HAP-1 (cell line): Measurements from ENCODE around the gene ASTN2.
A peak's percentile ranks its signal among the peaks of the same experiment; 100 is the strongest.

Experiments
- DNase-seq, 2 experiments: peaks; one replicate each; pipeline ENCODE4 v3.0.0-alpha.2; 2016 to 2020; ENCODE audit warnings: low spot score in 2 of 2
- H3K27me3 ChIP-seq: fragments of 250-450 bp; sonication (Bioruptor Pico); 2 replicates; pipeline ENCODE4 v1.5.1; 2020; ENCODE audit warnings: low read depth, mild to moderate bottlenecking, moderate library complexity
- H3K36me3 ChIP-seq: fragments of 250-450 bp; sonication (Bioruptor Pico); replicated peaks from 2 replicates; pipeline ENCODE4 v1.5.1; 2020; ENCODE audit warnings: mild to moderate bottlenecking
- H3K4me1 ChIP-seq: fragments of 250-450 bp; sonication (Bioruptor Pico); 2 replicates; pipeline ENCODE4 v1.5.1; 2020; ENCODE audit warnings: mild to moderate bottlenecking
- H3K4me3 ChIP-seq: fragments of 250-450 bp; sonication (Bioruptor Pico); 2 replicates; pipeline ENCODE4 v1.5.1; 2020; ENCODE audit warnings: mild to moderate bottlenecking, moderate library complexity
- H3K9me3 ChIP-seq: fragments of 250-450 bp; sonication (Bioruptor Pico); 2 replicates; pipeline ENCODE4 v1.5.1; 2020; ENCODE audit warnings: mild to moderate bottlenecking, moderate library complexity
- in situ Hi-C: fragments of 300-500 bp; cut with MboI; formaldehyde crosslinking; loops from 3 replicates; pipeline ENCODE4 v1.14.3; 2020; ENCODE audit warnings: low sequenced_read_pairs, inconsistent platforms, mixed read lengths

The ASTN2 gene

GRCh38 chr9:116888066-116888465 is 526.8 kb downstream of the ASTN2 start:
- no peaks in the 10 kb centered on the region for H3K9me3 ChIP-seq
- no peaks in the 10 kb centered on the region for H3K4me1 ChIP-seq
- no peaks in the 10 kb centered on the region for H3K36me3 ChIP-seq
- no peak overlapping the region for H3K4me3 ChIP-seq
- H3K27me3 ChIP-seq, result peaks cover 3% of the 10 kb centered on the region; the same call in 1 of the 2 replicates
- no peak for DNase-seq
- in situ Hi-C loops, result no loop called here

DNA sequence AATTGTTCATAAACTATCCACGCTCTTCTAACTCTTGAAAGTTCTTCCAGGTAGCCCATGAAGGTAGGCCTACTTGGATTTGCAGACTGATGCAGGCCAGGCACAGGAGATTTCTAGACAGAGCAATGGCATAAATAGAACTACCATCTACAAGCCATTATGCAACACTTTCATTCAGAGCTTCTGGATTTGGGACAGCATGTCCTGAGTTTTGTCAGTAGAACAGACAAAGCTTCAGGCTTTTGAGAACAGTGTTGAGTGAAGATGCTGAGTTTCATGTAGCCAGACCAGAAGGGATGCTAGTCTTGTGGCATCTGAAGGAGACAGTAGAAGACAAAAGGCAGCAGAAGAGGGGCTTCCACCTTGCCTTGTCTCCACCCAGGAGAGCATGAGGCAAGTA is 531.2 kb downstream of the ASTN2 start:
- Histone ChIP-seq H3K4me1 (no peaks in the 10 kb centered on the region), H3K36me3 (no peaks in the 10 kb centered on the region), H3K27me3 (no peaks in the 10 kb centered on the region), H3K9me3 (no peaks in the 10 kb centered on the region), H3K4me3 (no peak overlapping the region)
- DNase-seq, result no peak
- in situ Hi-C loops, result no loop called here

- Histone ChIP-seq H3K4me3 (no peak overlapping the region), H3K9me3 (no peaks in the 10 kb centered on the region), H3K4me1 (no peaks in the 10 kb centered on the region), H3K27me3 (no peaks in the 10 kb centered on the region), H3K36me3 (no peaks in the 10 kb centered on the region)
- DNase-seq, result no peak
- in situ Hi-C loops, result no loop called here
Observed at GRCh38 chr9:116877072-116877471, 537.8 kb downstream of the ASTN2 start.

DNA sequence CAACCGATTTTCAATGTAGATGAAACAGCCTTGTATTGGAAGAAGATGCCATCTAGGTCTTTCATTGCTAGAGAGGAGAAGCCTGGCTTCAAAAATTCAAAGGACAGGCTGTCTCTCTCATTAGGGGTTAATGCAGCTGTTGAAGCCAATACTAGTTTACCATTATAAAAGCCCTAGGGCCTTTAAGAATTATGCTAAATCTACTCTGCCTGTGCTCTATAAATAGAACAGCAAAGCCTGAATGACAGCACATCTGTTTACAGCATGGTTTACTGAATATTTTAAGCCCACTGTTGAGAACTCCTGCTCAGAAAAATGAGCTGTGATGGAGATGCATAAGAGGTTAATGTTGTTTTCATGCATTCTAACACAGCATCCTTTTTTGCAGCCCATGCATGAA is 539.3 kb downstream of the ASTN2 start:
- H3K4me3 ChIP-seq, result no peak overlapping the region
- in situ Hi-C loops, result no loop called here
- DNase-seq, result no peak
- no peaks in the 10 kb centered on the region for H3K27me3 ChIP-seq
- no peaks in the 10 kb centered on the region for H3K36me3 ChIP-seq
- H3K9me3 ChIP-seq, result no peaks in the 10 kb centered on the region
- no peaks in the 10 kb centered on the region for H3K4me1 ChIP-seq

GRCh38 chr9:116873937-116874914 is 540.6 kb downstream of the ASTN2 start:
- in situ Hi-C loops, result no loop called here
- Histone ChIP-seq H3K27me3 (no peaks in the 10 kb centered on the region), H3K9me3 (no peaks in the 10 kb centered on the region), H3K4me1 (no peaks in the 10 kb centered on the region), H3K36me3 (no peaks in the 10 kb centered on the region), H3K4me3 (no peak overlapping the region)
- no peak for DNase-seq

- in situ Hi-C loops, result no loop called here
- Histone ChIP-seq H3K9me3 (no peaks in the 10 kb centered on the region), H3K27me3 (no peaks in the 10 kb centered on the region), H3K4me3 (no peak overlapping the region), H3K36me3 (no peaks in the 10 kb centered on the region), H3K4me1 (no peaks in the 10 kb centered on the region)
- no peak for DNase-seq
Observed at GRCh38 chr9:116873491-116873890, 541.4 kb downstream of the ASTN2 start.

DNA sequence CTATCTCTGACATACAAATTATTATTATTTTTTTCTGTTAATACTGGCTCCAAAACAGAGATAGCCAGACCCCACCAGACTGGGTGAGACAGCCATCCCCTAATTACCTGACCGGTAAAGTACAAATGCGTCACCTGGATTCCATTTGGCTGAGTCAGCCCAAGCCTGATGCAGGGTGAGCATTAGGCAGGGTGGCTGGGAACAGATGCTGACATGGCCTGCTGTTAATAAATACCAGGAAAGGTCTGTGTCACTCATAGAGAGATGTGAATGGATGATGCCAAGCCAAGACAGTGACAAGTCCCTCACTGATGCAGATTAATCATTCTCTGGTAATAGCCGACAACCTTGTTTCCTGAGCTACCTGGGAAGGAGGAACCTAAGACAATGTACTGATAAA is 544.3 kb downstream of the ASTN2 start:
- Histone ChIP-seq H3K4me3 (no peak overlapping the region), H3K9me3 (no peaks in the 10 kb centered on the region), H3K36me3 (no peaks in the 10 kb centered on the region), H3K4me1 (no peaks in the 10 kb centered on the region), H3K27me3 (no peaks in the 10 kb centered on the region)
- no peak for DNase-seq
- in situ Hi-C loops, result no loop called here

DNA sequence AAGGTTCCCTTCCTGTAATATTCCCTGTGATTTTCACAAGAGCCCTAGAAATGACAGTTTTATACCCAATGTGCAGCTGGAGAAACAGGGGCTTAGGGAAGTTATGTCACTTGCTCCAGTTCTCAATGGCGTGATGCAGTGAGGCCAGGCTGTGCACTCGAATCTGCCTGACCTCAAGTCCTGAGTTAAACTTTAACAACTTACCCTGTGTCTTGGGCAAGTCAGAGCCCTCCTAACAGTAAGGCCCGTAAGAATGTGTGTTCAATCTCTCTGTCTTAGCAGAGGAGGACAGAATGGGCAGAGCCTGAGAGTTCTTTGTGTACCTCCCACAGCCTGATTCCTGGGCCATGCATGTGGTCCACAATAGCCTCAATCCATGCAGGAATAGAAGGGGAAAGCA is 546.7 kb downstream of the ASTN2 start:
- Histone ChIP-seq H3K27me3 (no peaks in the 10 kb centered on the region), H3K36me3 (no peaks in the 10 kb centered on the region), H3K9me3 (no peaks in the 10 kb centered on the region), H3K4me3 (no peak overlapping the region), H3K4me1 (no peaks in the 10 kb centered on the region)
- in situ Hi-C loops, result no loop called here
- DNase-seq, result no peak

DNA sequence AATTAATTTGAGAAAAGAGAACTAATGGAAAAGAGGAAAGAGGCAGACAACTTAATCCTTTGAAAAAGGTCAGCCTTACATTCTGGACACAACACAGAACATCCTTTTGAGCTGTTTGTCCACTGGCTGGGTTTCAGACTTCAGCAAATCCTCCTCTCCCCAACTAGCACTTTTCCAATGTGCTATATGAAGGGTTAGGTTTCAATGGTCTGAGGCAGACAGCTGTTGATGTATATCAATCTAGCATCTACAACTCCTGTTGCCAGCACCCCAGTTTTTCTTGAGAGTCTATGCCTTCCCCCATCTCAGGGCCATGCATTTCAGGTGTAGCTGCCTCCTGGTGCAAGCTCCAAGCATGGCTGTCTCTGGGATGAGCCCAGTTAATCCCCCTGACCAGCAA is 553.5 kb downstream of the ASTN2 start:
- Histone ChIP-seq H3K4me1 (no peaks in the 10 kb centered on the region), H3K36me3 (no peaks in the 10 kb centered on the region), H3K4me3 (no peak overlapping the region), H3K27me3 (0 out of 2 replicates have a peak, but pooled peaks cover 3% of the 10 kb centered on the region), H3K9me3 (no peaks in the 10 kb centered on the region)
- DNase-seq, result no peak
- in situ Hi-C loops, result no loop called here

- H3K36me3 ChIP-seq, result no peaks in the 10 kb centered on the region
- DNase-seq, result peak; percentile 40 to 83
- no peaks in the 10 kb centered on the region for H3K9me3 ChIP-seq
- 0 out of 2 replicates have a peak, but pooled peaks cover 3% of the 10 kb centered on the region for H3K27me3 ChIP-seq
- no peak overlapping the region for H3K4me3 ChIP-seq
- in situ Hi-C loops, result no loop called here
- H3K4me1 ChIP-seq, result no peaks in the 10 kb centered on the region
Observed at GRCh38 chr9:116860509-116861120, 554.2 kb downstream of the ASTN2 start.

GRCh38 chr9:116859763-116860162 is 555.1 kb downstream of the ASTN2 start:
- DNase-seq, result no peak
- Histone ChIP-seq H3K27me3 (0 out of 2 replicates have a peak, but pooled peaks cover 3% of the 10 kb centered on the region), H3K4me1 (no peaks in the 10 kb centered on the region), H3K4me3 (no peak overlapping the region), H3K36me3 (no peaks in the 10 kb centered on the region), H3K9me3 (no peaks in the 10 kb centered on the region)
- in situ Hi-C loops, result loop anchor here (5.0 kb wide), 1 partner anchor 122 kb away; no protein-coding TSS in a partner anchor

- Histone ChIP-seq H3K4me1 (no peaks in the 10 kb centered on the region), H3K9me3 (no peaks in the 10 kb centered on the region), H3K4me3 (no peak overlapping the region), H3K36me3 (no peaks in the 10 kb centered on the region), H3K27me3 (0 out of 2 replicates have a peak, but pooled peaks cover 3% of the 10 kb centered on the region)
- no peak for DNase-seq
- in situ Hi-C loops, result loop anchor here (5.0 kb wide), 1 partner anchor 120 kb away; no protein-coding TSS in a partner anchor
Observed at GRCh38 chr9:116857321-116857720, 557.5 kb downstream of the ASTN2 start.

DNA sequence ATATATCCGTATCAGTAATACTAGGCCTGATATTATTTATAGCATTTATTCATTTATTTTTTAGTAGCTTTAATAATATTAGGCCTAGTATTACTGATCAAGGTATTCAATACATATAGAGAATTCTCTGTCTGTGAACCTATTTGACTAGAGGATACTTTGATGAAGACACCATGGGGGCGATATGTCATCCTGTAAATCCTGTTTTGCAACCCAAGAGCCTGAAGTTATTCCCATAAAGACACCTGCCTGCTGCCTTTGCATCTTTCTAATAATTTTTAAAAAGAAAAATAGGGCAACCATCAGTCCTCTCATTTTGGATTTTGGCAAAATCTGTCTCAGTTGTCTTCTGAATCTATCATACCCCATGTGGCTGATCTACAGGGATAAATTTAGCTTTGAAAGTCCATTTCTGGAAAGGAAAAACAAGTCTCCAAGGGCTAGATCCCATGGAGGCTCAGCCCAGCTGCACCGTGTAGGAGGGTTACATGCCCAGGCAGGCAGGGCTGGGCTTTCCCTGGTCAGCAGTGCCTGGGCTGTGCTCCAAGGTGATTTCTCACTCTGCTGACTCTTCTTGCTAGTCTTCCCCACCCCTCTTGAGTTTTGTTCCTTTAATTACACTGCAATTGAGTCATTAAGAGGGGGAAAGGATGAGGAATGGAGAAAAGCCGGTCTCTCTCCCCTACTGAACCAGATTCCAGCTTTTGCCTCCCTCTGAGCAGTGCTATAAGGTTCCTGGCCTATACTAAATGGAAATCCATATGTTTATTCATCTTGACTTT is 558.8 kb downstream of the ASTN2 start:
- no peaks in the 10 kb centered on the region for H3K4me1 ChIP-seq
- in situ Hi-C loops, result loop anchor here (5.0 kb wide), 1 partner anchor 119 kb away; no protein-coding TSS in a partner anchor
- no peaks in the 10 kb centered on the region for H3K36me3 ChIP-seq
- 0 out of 2 replicates have a peak, but pooled peaks cover 3% of the 10 kb centered on the region for H3K27me3 ChIP-seq
- H3K4me3 ChIP-seq, result no peak overlapping the region
- DNase-seq, result no peak
- no peaks in the 10 kb centered on the region for H3K9me3 ChIP-seq
